ENCODE measurements around the gene ZNF189. TPM values are rescaled to one million over a fixed set of nuclear protein-coding genes. Genes with fewer than 3 reads are reported as not detected.
"Not testable (repeated sequence)": the region's sequence is repeated elsewhere in the genome, so short reads cannot be mapped to it uniquely, and the experiment has no call there.

The ZNF189 gene
- total RNA-seq, 1 donor from 2014 or later = 14.6 TPM

DNA sequence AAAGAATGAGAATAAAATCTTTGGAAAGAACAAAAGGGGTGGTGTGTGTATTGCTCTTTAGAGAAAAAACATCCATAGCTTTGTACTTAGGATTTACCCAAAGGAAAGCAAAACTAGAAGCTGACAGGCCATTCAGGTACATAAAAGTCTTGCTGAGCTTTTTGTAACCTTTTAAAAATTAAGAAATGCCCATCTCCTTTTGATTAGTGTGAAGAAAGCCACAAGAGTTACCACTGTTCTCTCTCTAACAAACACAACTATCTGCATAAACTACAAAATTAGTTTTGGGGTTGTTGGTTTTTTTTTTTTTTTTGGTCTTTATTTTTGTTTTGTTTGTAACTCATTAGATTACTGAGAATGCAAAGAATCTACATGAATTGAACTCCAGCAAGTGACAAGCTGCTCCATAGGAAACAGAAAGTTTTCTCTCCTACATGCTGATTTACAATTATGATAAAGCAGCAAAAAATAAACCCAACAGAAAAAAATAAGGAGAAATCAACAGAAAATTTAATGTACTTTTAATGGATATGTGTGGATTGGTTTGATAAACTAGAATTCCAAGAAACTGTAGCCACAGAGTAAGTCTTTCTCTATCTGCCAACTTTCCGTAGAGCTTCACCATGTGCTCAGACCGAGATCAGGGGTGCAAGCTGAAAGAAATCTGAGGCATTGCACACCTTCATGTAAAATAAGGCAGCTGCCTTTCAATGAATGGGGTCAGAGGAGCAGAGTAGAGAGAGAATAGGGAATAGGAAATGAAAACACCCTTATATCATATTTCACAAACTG is 26.1 kb upstream of the ZNF189 start:
- DNase-seq = no peak
- intact Hi-C loops (cut with DNase I) = no loop called here
- no peak for ATAC-seq (ENCODE audit: poor library complexity)

DNA sequence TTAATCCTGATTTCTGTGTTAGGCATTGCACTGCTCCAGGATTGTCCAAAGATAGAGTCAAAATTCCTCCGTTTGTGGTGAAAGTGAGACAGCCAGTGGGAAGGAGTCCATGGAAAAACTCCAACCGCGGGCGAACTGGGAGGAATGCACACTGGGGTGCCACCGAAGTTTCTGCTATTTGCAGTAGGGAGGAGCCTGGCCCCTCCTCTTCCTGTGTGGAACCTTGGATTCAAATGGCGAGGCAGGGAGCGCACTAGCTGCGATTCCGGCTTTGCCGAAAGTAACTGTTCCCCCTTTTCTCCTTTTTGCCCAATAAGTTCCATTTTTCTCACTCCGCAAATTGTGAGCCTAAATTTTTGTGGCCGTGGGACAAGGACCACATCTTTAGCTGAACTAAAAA is 23.1 kb upstream of the ZNF189 start:
- intact Hi-C loops (cut with DNase I) = no loop called here
- no peak for ATAC-seq (ENCODE audit: poor library complexity)
- no peak for DNase-seq

DNA sequence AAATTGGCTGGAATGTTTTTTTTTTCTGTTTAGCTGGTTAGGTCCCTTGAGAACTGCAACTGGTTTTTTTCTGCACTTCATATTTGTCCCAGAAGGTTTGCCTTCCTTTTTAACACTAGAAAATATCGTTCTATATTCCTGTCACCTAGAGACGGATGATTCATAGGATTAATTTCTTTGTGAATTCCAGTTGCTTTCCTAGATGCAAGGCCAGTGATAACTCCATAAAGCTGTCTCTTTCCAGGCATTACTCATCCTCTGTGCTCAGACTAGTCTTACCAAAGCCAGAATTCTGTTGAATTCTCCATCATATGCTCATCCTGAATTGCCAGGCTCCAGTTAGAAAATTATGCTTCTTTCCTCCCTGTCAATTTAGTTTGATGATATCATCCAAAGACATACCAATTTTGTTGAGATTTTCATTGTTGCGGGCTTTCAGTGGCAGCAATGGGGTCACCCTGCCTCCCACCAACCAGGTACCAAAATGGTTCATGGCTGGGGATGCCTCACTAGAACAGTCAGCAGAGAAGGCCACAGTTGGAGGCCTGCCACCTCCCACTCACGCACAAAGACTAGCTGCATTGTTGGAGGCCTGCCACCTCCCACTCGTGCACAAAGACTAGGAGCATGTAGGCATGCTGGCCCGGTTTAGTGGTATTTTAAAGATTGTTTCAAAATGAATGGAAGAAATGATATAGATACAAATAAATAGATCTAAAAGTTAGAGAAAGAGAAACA is 22.4 kb upstream of the ZNF189 start:
- DNase-seq = no peak
- intact Hi-C loops (cut with DNase I) = no loop called here
- no peak for ATAC-seq (ENCODE audit: poor library complexity)

DNA sequence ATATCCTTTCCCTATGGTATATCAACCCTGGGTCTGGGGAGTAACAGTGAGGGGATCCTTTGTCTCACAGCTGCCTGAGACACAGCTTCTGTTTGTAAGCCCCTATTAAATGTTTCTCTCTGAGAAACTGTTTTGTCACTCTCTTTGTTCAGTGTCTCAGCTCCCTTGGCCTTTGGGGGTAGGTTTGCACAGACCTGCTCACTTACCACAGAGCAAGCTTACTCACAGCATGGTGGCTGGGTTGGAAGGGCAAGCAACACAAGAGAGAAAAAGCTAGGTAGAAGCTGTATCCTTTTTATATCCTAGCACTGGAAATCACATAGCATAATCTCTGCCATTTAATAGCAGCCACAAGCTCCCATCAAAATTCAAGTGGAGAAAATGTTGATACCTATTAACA is 18.4 kb upstream of the ZNF189 start:
- DNase-seq (no peak), ATAC-seq (ENCODE audit: poor library complexity) (no peak)
- intact Hi-C loops (cut with DNase I) = no loop called here

DNA sequence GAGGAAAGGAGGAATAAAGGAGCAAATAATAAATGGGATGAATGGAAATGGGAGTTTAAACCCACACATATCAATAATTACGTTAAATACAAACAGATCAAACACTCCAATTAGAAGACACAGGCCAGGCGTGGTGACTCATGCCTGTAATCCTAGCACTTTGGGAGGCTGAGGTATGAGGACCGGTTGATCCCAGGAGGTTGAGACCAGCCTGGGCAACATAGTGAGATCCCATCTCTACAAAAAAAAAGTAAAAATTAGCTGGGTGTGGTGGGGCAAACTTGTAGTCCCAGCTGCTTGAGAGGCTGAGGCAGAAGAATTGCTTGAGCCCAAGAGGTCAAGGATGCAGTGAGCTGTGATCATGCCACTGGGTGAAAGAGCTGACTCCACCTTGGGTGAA is 17.5 kb upstream of the ZNF189 start:
- intact Hi-C loops (cut with DNase I) = no loop called here
- ATAC-seq (ENCODE audit: poor library complexity) = no peak
- DNase-seq = no peak

DNA sequence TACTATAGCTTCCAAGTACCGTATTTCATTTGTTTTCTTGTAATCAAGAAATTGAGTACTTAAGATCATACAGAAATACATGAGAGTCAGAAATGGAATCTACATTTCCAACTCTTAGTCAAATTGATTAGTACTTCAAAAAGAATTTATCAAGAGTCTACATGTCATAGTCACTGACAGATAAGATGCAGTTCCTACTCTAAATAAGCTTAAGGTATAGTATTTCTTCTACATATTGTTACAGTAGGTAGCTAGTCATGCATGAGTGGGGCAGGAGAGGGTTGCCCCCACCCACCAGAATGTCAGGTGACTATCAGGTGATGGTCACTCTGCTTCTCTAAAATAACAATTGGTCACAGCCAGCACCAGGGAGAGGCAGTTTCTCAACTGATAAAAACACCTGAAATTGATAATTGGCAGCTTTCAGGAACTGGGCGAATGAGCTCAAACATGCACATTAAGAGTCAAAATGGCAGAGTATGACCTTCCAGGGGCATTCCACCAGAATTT is 16.8 kb upstream of the ZNF189 start:
- no peak for ATAC-seq (ENCODE audit: poor library complexity)
- intact Hi-C loops (cut with DNase I) = no loop called here
- DNase-seq = no peak

DNA sequence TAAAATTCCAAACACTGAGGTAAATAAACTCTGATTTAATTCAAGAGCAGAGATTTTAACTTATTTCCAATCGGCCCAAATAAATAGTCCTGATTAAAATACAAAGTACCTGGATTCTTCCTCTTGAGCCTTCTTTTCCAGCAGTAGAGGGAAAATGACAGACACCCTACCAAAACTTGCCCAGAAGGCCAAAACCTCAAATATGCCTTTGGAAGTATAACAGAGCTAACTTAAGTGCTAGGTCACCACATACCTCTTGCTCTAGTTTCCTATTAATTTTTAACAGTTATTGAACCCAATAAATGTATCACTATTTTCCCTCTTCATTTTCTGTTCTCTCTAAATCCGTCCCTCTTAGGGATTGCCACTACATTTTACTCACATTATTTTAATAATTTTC is 15.3 kb upstream of the ZNF189 start:
- ATAC-seq (ENCODE audit: poor library complexity) = no peak
- intact Hi-C loops (cut with DNase I) = no loop called here
- no peak for DNase-seq

DNA sequence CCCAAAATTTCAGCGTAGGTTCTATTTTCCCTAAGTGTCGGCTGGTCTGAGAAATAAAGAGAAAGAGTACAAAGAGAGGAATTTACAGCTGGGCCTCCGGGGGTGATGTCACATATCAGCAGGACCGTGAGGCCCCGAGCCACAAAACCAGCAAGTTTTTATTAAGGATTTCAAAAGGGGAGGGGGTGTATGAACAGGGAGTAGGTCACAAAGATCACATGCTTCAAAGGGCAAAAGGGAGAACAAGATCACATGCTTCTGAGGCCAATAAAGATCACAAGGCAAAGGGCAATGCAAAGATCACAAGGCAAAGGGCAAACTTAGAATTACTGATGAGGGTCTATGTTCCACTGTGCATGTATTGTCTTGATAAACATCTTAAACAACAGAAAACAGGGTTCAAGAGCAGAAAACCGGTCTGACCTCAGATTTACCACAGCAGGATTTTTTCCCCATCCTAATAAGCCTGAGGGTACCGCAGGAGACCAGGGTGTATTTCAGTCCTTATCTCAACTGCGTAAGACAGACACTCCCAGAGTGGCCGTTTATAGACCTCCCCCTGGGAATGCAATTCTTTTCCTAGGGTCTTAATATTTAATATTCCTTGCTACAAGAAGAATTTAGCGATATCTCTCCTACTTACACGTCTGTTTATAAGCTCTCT is 13.6 kb upstream of the ZNF189 start, which contains the start of gene BAAT:
BAAT (minus strand) TSS at position 134 of the 664 bp plus-strand sequence. CDS start 13,602 bp downstream, outside the sequence.
- ATAC-seq (ENCODE audit: poor library complexity); intact Hi-C loops (cut with DNase I); DNase-seq: not testable (repeated sequence)

DNA sequence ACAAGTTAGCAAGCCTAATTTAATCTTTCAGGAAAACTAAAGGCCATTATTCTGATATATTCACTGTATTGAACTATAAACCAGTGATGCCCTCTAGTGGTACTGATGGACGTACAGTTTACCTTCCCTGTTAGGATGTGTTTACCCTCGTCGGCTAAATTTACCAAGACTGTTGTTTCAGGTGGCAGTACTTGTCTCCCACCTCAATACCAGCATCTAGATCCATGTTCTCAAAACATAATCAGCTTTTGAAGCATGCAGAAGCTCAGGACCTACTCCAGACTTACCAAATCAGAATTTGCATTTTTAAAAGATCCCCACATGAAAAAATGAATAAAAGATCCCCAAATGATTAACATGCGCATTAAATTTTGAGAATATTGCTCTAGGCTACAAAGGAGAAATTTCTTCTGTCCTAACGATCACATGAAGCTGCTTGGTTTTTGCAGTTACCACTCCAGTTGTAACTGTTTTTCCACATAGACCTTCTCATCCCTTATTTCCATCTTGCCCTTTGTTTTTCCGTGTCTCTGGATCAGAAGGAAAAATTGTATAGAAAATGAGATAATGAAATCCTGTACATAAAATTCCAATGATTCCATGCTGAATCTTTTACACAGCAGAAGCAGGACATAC is 10.7 kb upstream of the ZNF189 start:
- DNase-seq (no peak), ATAC-seq (ENCODE audit: poor library complexity) (peak; percentile 74)
- intact Hi-C loops (cut with DNase I) = no loop called here

DNA sequence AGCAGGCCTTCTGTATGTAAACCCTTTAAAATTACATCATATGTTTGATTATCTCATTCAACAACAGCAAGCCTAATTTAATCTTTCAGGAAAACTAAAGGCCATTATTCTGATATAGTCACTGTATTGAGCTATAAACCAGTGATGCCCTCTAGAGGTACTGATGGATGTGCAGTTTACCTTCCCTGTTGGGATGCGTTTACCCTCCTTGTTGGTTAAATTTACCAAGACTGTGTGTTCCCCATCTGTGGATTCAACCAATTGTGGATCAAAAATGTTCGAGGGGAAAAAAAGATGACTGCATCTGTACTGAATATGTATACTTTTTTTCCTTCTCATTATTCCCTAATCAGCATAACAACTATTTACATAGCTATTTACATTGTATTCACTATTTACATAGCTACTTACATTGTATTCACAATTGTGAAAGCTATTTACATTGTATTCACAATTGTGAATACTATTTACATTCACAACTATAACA is 10.1 kb upstream of the ZNF189 start:
- DNase-seq (no peak), ATAC-seq (ENCODE audit: poor library complexity) (no peak)
- intact Hi-C loops (cut with DNase I) = no loop called here

DNA sequence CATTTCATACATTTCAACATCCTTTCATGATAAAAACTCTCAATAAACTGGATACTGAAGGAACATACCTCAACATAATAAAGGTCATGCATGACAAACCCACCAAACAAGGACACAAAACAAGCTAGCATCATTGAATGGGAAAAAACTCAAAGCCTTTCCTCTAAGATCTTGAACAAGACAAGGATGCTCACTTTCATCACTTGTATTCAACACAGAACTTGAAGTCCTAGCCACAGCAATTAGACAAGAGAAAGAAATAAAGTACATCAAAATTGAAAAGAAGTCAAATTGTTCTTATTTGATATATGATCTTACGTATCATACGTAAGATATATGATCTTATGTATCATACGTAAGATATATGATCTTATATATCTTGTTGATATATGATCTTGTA is 5.5 kb upstream of the ZNF189 start:
- ATAC-seq (ENCODE audit: poor library complexity) (no peak), DNase-seq (no peak)
- intact Hi-C loops (cut with DNase I) = no loop called here

DNA sequence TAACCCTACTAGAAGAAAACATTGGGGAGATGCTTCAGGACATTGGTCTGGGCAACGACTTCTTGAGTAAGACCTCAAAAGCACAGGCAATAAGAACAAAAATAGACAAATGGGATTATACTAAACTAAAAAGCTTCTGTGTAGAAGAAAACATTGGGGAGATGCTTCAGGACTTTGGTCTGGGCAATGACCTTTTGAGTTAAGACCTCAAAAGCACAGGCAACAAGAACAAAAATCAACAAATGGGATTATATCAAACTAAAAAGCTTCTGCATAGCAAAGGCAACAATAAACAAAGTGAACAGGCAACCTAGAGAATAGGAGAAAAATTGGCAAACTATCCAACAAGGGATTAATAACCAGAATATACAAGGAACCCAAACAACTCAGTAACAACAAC is 4.0 kb upstream of the ZNF189 start:
- intact Hi-C loops (cut with DNase I) = loop anchor here (5.0 kb wide), 2 partner anchors 43 to 138 kb away; partner anchors contain the start of genes ALDOB and RNF20
- ATAC-seq (ENCODE audit: poor library complexity) (no peak), DNase-seq (no peak)

DNA sequence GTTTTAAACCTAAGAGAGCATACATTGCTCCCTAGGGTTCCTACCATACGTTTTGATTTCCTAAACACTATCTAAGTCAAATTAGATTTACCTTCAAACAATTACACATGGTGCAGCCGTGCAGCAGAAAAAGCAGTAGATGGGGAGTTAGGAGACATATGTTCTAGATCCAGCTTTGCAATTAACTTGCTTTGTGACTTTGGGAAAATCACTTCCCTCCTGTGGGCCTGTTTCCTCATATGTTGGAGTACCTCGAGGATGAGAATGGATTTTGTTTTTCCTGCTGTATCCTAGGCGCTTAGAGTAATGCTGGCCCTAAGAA is 944 bp upstream of the ZNF189 start:
- ATAC-seq (ENCODE audit: poor library complexity) = no peak
- DNase-seq = no peak
- intact Hi-C loops (cut with DNase I) = loop anchor here (5.0 kb wide), 2 partner anchors 40 to 135 kb away; partner anchors contain the start of genes ALDOB and RNF20

DNA sequence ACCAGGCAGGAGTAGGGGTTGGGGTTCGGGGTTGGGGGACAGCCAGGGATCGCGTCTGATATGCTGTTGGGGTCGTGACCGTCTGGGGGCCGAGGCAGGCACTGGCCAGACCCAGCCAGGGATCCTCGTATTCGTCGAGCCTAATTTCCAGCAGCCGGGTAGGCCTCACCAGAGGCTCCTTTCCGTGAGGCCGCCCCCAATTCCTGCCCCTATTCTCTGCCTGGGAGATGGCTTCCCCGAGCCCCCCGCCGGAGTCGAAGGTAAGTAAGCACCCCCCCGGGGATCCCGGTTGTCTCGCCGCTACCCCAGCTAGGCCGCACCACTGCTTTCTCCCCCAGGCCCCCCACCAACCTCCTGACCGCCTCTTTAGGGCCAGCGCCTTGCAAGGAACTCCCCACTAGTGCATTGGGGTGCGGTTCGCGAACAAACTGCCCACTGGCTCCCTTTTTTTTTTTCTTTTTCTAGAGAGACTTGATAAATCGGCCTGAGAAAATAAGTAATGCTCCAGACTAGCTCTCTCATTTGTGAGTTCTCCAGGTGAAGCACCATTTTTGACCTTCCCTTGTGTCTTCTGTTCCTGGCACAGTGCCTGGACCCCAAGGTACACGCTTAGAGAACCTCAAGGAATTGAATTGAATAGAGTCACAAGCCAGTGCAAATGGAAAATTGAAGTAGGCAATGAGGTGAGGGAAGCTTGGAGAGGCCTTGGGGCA is 435 bp downstream of the ZNF189 start:
- DNase-seq (no peak), ATAC-seq (ENCODE audit: poor library complexity) (peak; percentile 20)
- intact Hi-C loops (cut with DNase I) = loop anchor here (5.0 kb wide), 2 partner anchors 38 to 133 kb away; partner anchors contain the start of genes ALDOB and RNF20

DNA sequence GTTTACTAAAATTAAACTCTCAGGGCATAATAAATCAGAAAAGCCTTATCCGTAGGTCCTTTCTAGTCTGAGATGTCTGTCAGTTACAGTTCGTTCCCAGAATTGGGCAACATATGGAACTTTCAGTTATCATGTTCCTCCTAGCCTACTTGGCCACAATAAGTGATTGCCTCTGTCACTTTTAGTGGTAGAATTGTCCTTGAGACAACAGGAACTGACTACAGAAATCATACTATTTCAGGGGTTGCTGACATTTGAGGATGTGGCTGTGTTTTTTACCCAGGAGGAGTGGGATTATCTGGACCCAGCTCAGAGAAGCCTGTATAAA is 956 bp downstream of the ZNF189 start:
- intact Hi-C loops (cut with DNase I) = loop anchor here (5.0 kb wide), 2 partner anchors 38 to 133 kb away; partner anchors contain the start of genes ALDOB and RNF20
- no peak for ATAC-seq (ENCODE audit: poor library complexity)
- DNase-seq = no peak

DNA sequence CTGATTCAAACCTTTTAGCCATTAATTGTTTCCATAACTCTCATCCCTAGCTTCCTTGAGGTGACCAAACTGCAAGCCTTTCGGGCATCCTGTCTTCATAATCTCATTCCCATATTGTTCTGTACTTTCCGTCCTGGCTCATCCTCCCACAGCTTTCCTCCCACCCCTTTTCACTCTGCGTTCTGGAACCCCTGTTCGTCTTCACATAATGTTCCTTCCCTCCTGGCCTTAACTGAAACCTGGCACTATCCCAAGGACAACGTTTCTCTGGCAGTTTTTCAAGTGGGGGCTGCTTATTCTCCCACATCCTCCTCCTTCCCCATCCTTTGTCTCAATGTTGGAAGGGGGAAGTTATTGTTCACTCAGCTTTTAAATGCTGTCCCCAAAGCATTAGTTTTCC is 1.5 kb downstream of the ZNF189 start:
- DNase-seq (peak; percentile 39), ATAC-seq (ENCODE audit: poor library complexity) (no peak)
- intact Hi-C loops (cut with DNase I) = no loop called here

DNA sequence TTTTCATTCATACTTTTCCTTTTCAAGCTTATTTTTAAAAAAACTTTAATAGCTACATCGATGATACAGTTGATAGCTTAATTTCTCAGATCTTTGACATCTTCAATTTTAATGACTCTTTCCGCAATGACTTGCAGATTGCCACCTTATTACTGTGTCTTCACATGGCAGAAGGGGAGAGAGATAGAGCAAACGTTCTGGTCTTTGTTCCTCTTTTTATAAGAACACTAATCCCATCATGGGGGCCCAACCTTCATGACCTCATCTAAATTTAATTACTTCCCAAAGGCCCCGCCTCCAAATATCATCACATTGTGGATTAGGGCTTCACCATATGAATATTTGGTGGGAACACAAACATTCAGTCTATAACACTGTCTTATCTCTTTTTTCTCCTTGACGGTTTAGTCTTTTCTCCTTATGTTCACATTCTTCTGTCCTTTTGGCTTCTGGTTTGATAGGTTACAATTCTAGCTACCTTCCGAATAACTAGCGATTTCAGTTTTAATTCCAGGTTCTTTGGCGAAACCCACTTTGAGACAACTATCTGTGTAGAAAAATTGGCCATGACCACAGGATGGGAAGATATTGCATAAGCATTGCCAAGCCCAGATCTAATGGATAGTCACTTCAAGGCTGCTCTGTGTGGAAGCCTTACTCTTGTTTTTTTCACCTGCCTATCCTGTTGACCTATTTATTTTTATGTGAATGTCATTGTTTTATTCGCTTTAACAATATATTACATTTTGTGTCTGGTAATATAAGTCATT is 5.0 kb downstream of the ZNF189 start:
- intact Hi-C loops (cut with DNase I) = no loop called here
- ATAC-seq (ENCODE audit: poor library complexity) (no peak), DNase-seq (no peak)

Measured in Right ventricle myocardium superior (tissue), 1 donor.